GM19239 (cell line): ENCODE results near the gene EXOC4.

Experiments
- DNase-seq: peaks from one replicate; pipeline ENCODE4 v3.0.0; 2011; ENCODE audit warnings: low spot score; ENCODE audit not compliant: insufficient read length
- FAIRE-seq: peaks from 2 replicates; lab custom pipeline; 2011; peaks lifted over from hg19 to GRCh38; lab: Jason Lieb, UNC

The EXOC4 gene

GRCh38 chr7:134019251-134019650, 766.4 kb downstream of the EXOC4 start:
- FAIRE-seq (no peak), DNase-seq (no peak)

- FAIRE-seq (no peak), DNase-seq (no peak)
Measured at GRCh38 chr7:134021836-134022235, 769.0 kb downstream of the EXOC4 start.

GRCh38 chr7:134022286-134022911, 769.5 kb downstream of the EXOC4 start:
- FAIRE-seq (no peak), DNase-seq (no peak)

GRCh38 chr7:134024739-134025138, 771.9 kb downstream of the EXOC4 start:
- FAIRE-seq (no peak), DNase-seq (no peak)

GRCh38 chr7:134028853-134029252, 776.0 kb downstream of the EXOC4 start:
- FAIRE-seq, result no peak
- DNase-seq, result no peak

GRCh38 chr7:134029743-134030142, 776.9 kb downstream of the EXOC4 start:
- no peak for FAIRE-seq
- DNase-seq, result no peak

GRCh38 chr7:134030460-134030865, 777.6 kb downstream of the EXOC4 start:
- DNase-seq (no peak), FAIRE-seq (no peak)

- FAIRE-seq (no peak), DNase-seq (no peak)
Measured at GRCh38 chr7:134031835-134032617, 779.1 kb downstream of the EXOC4 start.

- DNase-seq (no peak), FAIRE-seq (no peak)
Measured at GRCh38 chr7:134034652-134035051, 781.8 kb downstream of the EXOC4 start.

- DNase-seq (no peak), FAIRE-seq (no peak)
Measured at GRCh38 chr7:134037991-134038390, 785.1 kb downstream of the EXOC4 start.

- FAIRE-seq (no peak), DNase-seq (no peak)
Measured at GRCh38 chr7:134040988-134041387, 788.1 kb downstream of the EXOC4 start.

GRCh38 chr7:134041477-134041876, 788.6 kb downstream of the EXOC4 start:
- FAIRE-seq, result no peak
- no peak for DNase-seq

GRCh38 chr7:134042307-134042706, 789.4 kb downstream of the EXOC4 start:
- DNase-seq (no peak), FAIRE-seq (no peak)

- FAIRE-seq, result no peak
Measured at GRCh38 chr7:134044682-134045081, 791.8 kb downstream of the EXOC4 start.

GRCh38 chr7:134045716-134046115, 792.8 kb downstream of the EXOC4 start:
- DNase-seq, result no peak
- no peak for FAIRE-seq

More at GRCh38 chr7:134044682-134045081, 791.8 kb downstream of the EXOC4 start:
- DNase-seq, result no peak

- FAIRE-seq, result no peak
- DNase-seq, result no peak
Measured at GRCh38 chr7:134046594-134047128, 793.8 kb downstream of the EXOC4 start.

- FAIRE-seq, result no peak
- DNase-seq, result no peak
Measured at GRCh38 chr7:134047675-134048074, 794.8 kb downstream of the EXOC4 start.

GRCh38 chr7:134048166-134048565, 795.3 kb downstream of the EXOC4 start:
- no peak for FAIRE-seq
- no peak for DNase-seq

GRCh38 chr7:134051020-134051419, 798.1 kb downstream of the EXOC4 start:
- no peak for DNase-seq
- no peak for FAIRE-seq

GRCh38 chr7:134056816-134057215, 803.9 kb downstream of the EXOC4 start:
- no peak for DNase-seq
- no peak for FAIRE-seq

- no peak for FAIRE-seq
- DNase-seq, result no peak
Measured at GRCh38 chr7:134058521-134058920, 805.6 kb downstream of the EXOC4 start.
